Pancreas (tissue), 10 donors: ENCODE measurements around the gene GPR42. TPM values are rescaled to one million over a fixed set of nuclear protein-coding genes. Genes with fewer than 3 reads are reported as not detected.
"Not testable (repeated sequence)": the region's sequence is repeated elsewhere in the genome, so short reads cannot be mapped to it uniquely, and the experiment has no call there.

ENCODE experiments used
- ATAC-seq, 4 donors: fragments of 200-7000 bp; cut with Tn5 transposase; one replicate each; pipeline versions ENCODE4 v1.8.0 to v1.9.1; 2020; ENCODE audit warnings: mild to moderate bottlenecking in 4 of 4, moderate library complexity in 4 of 4
- DNase-seq, 6 donors: peaks; one replicate each; pipeline ENCODE4 v3.0.0-alpha.2; 2020
- FAIRE-seq: peaks from 2 replicates; lab custom pipeline; 2012; peaks lifted over from hg19 to GRCh38; lab: Jason Lieb, UNC
- H3K27ac ChIP-seq, 4 donors: fragments of 200-600 bp; sonication (generic); 1 replicate in 3 of 4; 2 replicates in 1 of 4; pipeline versions ENCODE4 v1.5.0 to v1.8.0; 2020
- H3K27me3 ChIP-seq, 4 donors: fragments of 200-600 bp; one replicate each; pipeline ENCODE4 v1.8.0; 2021
- H3K36me3 ChIP-seq, 3 donors: fragments of 200-600 bp; sonication (generic) in 1 of 3; one replicate each; pipeline versions ENCODE4 v1.5.0 to v1.8.0; 2020 to 2021
- H3K4me1 ChIP-seq, 3 donors: fragments of 200-600 bp; one replicate each; pipeline ENCODE4 v1.8.0; 2021
- H3K4me3 ChIP-seq, 4 donors: fragments of 200-600 bp; sonication (generic) in 2 of 4; one replicate each; pipeline versions ENCODE4 v1.5.0 to v1.8.0; 2020 to 2021
- H3K9me3 ChIP-seq, 4 donors: fragments of 200-600 bp; one replicate each; pipeline ENCODE4 v1.8.0; 2021
- CTCF ChIP-seq, 4 donors: fragments of 200-600 bp; sonication (generic) in 3 of 4; IDR thresholded peaks; one replicate each; pipeline versions ENCODE4 v1.5.0 to v1.8.0; 2021; ENCODE audit warnings: antibody characterized with exemption in 4 of 4
- WGBS, 2 donors: extraction: QIAGEN DNeasy Blood & Tissue Kit; methylation state at CpG; one replicate each; pipeline ENCODE4 v1.1.7; 2013; 5-methylcytosine and 5-hydroxymethylcytosine counted together
- intact Hi-C, 3 donors: fragments of 100-400 bp; cut with DNase I; formaldehyde crosslinking; loops; one replicate each; pipeline versions ENCODE4 v1.11.1 to v1.14.2; 2022
- polyA plus RNA-seq, 2 donors: library from polyadenylated mRNA; stranded (reverse); fragments of 200-250 nt; gene quantifications; one replicate each; pipeline ENCODE4 v1.2.3, GENCODE V29; 2013
- total RNA-seq, 6 donors: library from RNA; stranded (reverse); fragmentation: NEBNext Ultra II Directional in 4 of 6; extraction: Animal tissue kit (Norgen Biotek cat#: 25700) in 4 of 6; gene quantifications; one replicate each; pipeline versions ENCODE4 v1.2.1 to v1.2.4, GENCODE V29; 2021 to 2023
- donor health status: healthy with polysubstance abuse.
- donor health status: DM: no; HTN: no; CAD: no; lungs with moderate emphysema.
- donor health status: DM: no; HTN: no; CAD: no.
- donor health status: control.
- donor health status: control.
- donor health status: Bipolar disorder and iron deficiency.
- donor health status: DM: yes; HTN: yes; CAD: no.
- donor health status: DM: no; HTN: no; CAD: no.
- donor health status: DM: no; HTN: no; CAD: no.
- donor health status: DM: yes; HTN: yes; CAD: no.

Gene GPR42
- total and polyA plus RNA-seq, 8 donors: 0.12 to 0.52 (median 0.16) TPM; not detected in 5

- intact Hi-C loops: no loop called here
- DNase-seq: no peak
- TF ChIP-seq CTCF (IDR thresholded peaks at IDR 0.05): no peak
- H3K27me3 ChIP-seq: no peaks in the 10 kb centered on the region
- no peak overlapping the region for H3K4me3 ChIP-seq
- H3K36me3 ChIP-seq: no peaks in the 10 kb centered on the region
- no peak for ATAC-seq
- no peaks in the 10 kb centered on the region for H3K4me1 ChIP-seq
- H3K27ac ChIP-seq: no peak overlapping the region
- no peak for FAIRE-seq
- 55% methylated on average over 1 of the region's 1 CpG; no CpG with 5 or more reads in 1 of the 2 donors for WGBS, 2 donors
- no peaks in the 10 kb centered on the region for H3K9me3 ChIP-seq
Observed at GRCh38 chr19:35368378-35368777, 2.5 kb upstream of the GPR42 start.

- FAIRE-seq (no peak), DNase-seq (no peak), ATAC-seq (no peak)
- H3K4me3 ChIP-seq: no peak overlapping the region
- no peaks in the 10 kb centered on the region for H3K36me3 ChIP-seq
- no peak overlapping the region for H3K27ac ChIP-seq
- intact Hi-C loops: no loop called here
- no peaks in the 10 kb centered on the region for H3K4me1 ChIP-seq
- H3K9me3 ChIP-seq: no peaks in the 10 kb centered on the region
- TF ChIP-seq CTCF (IDR thresholded peaks at IDR 0.05): no peak
- H3K27me3 ChIP-seq: no peaks in the 10 kb centered on the region
Observed at GRCh38 chr19:35369522-35369921, 1.3 kb upstream of the GPR42 start.

GRCh38 chr19:35373492-35373891, 2.6 kb downstream of the GPR42 start:
- WGBS, 2 donors: 81 to 84% methylated on average over 7 of the region's 7 CpGs

GRCh38 chr19:35374031-35374430, 3.2 kb downstream of the GPR42 start:
- intact Hi-C loops, H3K36me3 ChIP-seq, H3K27ac ChIP-seq, FAIRE-seq, ATAC-seq, H3K27me3 ChIP-seq, DNase-seq, H3K9me3 ChIP-seq, H3K4me1 ChIP-seq, H3K4me3 ChIP-seq: not testable (repeated sequence)

More at GRCh38 chr19:35373492-35373891, 2.6 kb downstream of the GPR42 start:
- no peak overlapping the region for H3K4me3 ChIP-seq
- TF ChIP-seq CTCF (IDR thresholded peaks at IDR 0.05): no peak
- ATAC-seq (no peak), DNase-seq (no peak), FAIRE-seq (no peak)
- H3K9me3 ChIP-seq: no peaks in the 10 kb centered on the region
- H3K27me3 ChIP-seq: no peaks in the 10 kb centered on the region
- intact Hi-C loops: no loop called here
- no peaks in the 10 kb centered on the region for H3K36me3 ChIP-seq
- H3K4me1 ChIP-seq: no peaks in the 10 kb centered on the region
- H3K27ac ChIP-seq: no peak overlapping the region

- no peak for FAIRE-seq
Observed at GRCh38 chr19:35375505-35376307, 4.8 kb downstream of the GPR42 start.

More at GRCh38 chr19:35375505-35376307, 4.8 kb downstream of the GPR42 start:
- no peak for DNase-seq
- Histone ChIP-seq H3K4me3 (no peak overlapping the region), H3K27ac (no peak overlapping the region), H3K27me3 (no peaks in the 10 kb centered on the region), H3K9me3 (no peaks in the 10 kb centered on the region), H3K36me3 (no peaks in the 10 kb centered on the region), H3K4me1 (peaks cover 0 to 4% (median 0%) of the 10 kb centered on the region in 3 donors)
- no peak for TF ChIP-seq CTCF (IDR thresholded peaks at IDR 0.05)
- intact Hi-C loops: no loop called here
- ATAC-seq: no peak
- WGBS, 2 donors: 84 to 88% methylated on average over 12 of the region's 12 CpGs
